GM19238 (cell line): Measurements from ENCODE around the gene UGGT2.
"Not testable (repeated sequence)": the region's sequence is repeated elsewhere in the genome, so short reads cannot be mapped to it uniquely, and the experiment has no call there.

Experiments
- DNase-seq: peaks from one replicate; pipeline ENCODE4 v3.0.0; 2011; ENCODE audit warnings: low spot score; ENCODE audit not compliant: insufficient read length

The UGGT2 gene

GRCh38 chr13:96053003-96053703, at the start of gene UGGT2:
Gene UGGT2 (minus strand): TSS chr13:96053401. CDS start chr13:96053312, 89 bp downstream.
- peak; percentile 80 for DNase-seq

- DNase-seq, result no peak
These were observed 47.4 kb upstream of the UGGT2 start for GRCh38 chr13:96100457-96101220.

GRCh38 chr13:96093296-96094006, 40.2 kb upstream of the UGGT2 start:
- DNase-seq, result no peak

GRCh38 chr13:96091164-96092117, 38.2 kb upstream of the UGGT2 start:
- no peak for DNase-seq

- DNase-seq, result peak; percentile 19
These were observed 37.3 kb upstream of the UGGT2 start for GRCh38 chr13:96090240-96091101.

GRCh38 chr13:96089749-96090239, 36.6 kb upstream of the UGGT2 start, which contains the start of gene HS6ST3:
Gene HS6ST3 (plus strand): TSS chr13:96090107.
- DNase-seq, result no peak

GRCh38 chr13:96089139-96089538, 35.9 kb upstream of the UGGT2 start:
- no peak for DNase-seq

GRCh38 chr13:96086736-96087135, 33.5 kb upstream of the UGGT2 start:
- DNase-seq, result no peak

GRCh38 chr13:96082640-96083039, 29.4 kb upstream of the UGGT2 start:
- DNase-seq, result no peak

- DNase-seq, result no peak
These were observed 28.7 kb upstream of the UGGT2 start for GRCh38 chr13:96081888-96082287.

GRCh38 chr13:96080676-96081075, 27.5 kb upstream of the UGGT2 start:
- DNase-seq, result no peak

- DNase-seq, result no peak
These were observed 22.8 kb upstream of the UGGT2 start for GRCh38 chr13:96075953-96076543.

- DNase-seq, result no peak
These were observed 19.2 kb upstream of the UGGT2 start for GRCh38 chr13:96072392-96072791.

GRCh38 chr13:96071504-96071903, 18.3 kb upstream of the UGGT2 start:
- DNase-seq, result no peak

GRCh38 chr13:96068729-96069128, 15.5 kb upstream of the UGGT2 start:
- no peak for DNase-seq

- DNase-seq, result no peak
These were observed 12.6 kb upstream of the UGGT2 start for GRCh38 chr13:96065849-96066248.

- DNase-seq, result peak; percentile 15
These were observed 572 bp downstream of the UGGT2 start for GRCh38 chr13:96052656-96053002.

- not testable (repeated sequence) for DNase-seq
These were observed 1.3 kb downstream of the UGGT2 start for GRCh38 chr13:96051946-96052345.

- DNase-seq, result not testable (repeated sequence)
These were observed 1.7 kb downstream of the UGGT2 start for GRCh38 chr13:96051491-96051890.
